Upper lobe of left lung (tissue), 4 donors: ENCODE measurements around the gene ADARB1.

ENCODE experiments used
- CTCF ChIP-seq, 6 experiments: fragments of 450-650 bp in 4 of 6; fragments of 200-600 bp in 2 of 6; sonication (generic) in 2 of 6; IDR thresholded peaks; one replicate each; pipeline ENCODE4 v1.5.1; 2016 to 2019; ENCODE audit warnings: antibody characterized with exemption in 6 of 6
- POLR2A ChIP-seq, 4 donors: fragments of 450-650 bp; IDR thresholded peaks; one replicate each; pipeline ENCODE4 v1.5.1; 2016 to 2017; ENCODE audit warnings: antibody characterized with exemption in 4 of 4, mild to moderate bottlenecking in 2 of 4

DNA sequence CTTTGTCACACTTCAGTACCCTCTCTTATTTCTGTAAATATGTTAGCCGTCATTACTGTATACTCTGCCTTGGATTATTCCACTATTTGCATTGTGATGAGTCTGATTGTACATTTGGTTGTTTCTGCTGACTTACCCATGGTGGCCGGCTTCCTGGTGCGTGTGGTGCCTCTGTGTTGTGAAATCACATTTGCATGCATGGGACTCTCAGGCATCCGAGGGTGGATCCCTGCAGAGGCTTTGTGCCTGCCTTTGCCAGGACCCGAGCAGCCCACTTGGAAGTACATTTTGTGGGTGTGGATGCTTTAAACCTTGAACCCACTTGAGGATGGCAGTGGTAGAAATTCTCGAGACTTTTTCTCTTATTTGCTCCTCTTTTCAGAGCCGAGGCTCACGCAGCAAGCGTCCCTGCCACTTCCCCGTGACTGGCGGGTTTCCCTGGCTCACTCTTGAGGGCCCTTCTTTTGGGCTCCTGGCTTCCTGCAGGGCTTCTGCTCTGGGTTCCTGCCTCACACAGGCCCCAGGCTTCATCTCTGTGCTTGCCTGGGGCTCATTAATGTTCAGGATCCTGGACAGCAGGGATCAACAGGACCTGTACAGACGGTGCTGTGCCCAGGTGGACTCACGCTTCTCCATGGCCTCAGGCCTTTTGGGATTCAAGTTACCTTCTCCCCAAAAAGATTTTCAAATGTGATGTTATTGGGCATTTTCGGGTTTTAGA lies 176.7 kb downstream of the ADARB1 start:
- TF ChIP-seq CTCF (IDR thresholded peaks at IDR 0.05) (no peak), POLR2A (IDR thresholded peaks at IDR 0.05) (no peak)
